CD4-positive, alpha-beta T cell treated with Interleukin-10 for 1 hour (primary cell): ENCODE results near the gene KSR1.
"Not testable (repeated sequence)": the region's sequence is repeated elsewhere in the genome, so short reads cannot be mapped to it uniquely, and the experiment has no call there.

Experiments used
- DNase-seq: peaks from one replicate; pipeline ENCODE4 v3.0.0-alpha.2; 2020

The KSR1 gene

GRCh38 chr17:27647765-27648164, 191.5 kb downstream of the KSR1 start:
- DNase-seq, result no peak

- not testable (repeated sequence) for DNase-seq
Measured at GRCh38 chr17:27649111-27649571, 192.9 kb downstream of the KSR1 start.

- no peak for DNase-seq
Measured at GRCh38 chr17:27649929-27650328, 193.7 kb downstream of the KSR1 start.

- DNase-seq, result no peak
Measured at GRCh38 chr17:27650836-27651235, 194.6 kb downstream of the KSR1 start.

GRCh38 chr17:27651411-27652345, 195.4 kb downstream of the KSR1 start:
- peak; percentile 71 for DNase-seq

- DNase-seq, result not testable (repeated sequence)
Measured at GRCh38 chr17:27653449-27653971, 197.3 kb downstream of the KSR1 start.

GRCh38 chr17:27654136-27654535, 197.9 kb downstream of the KSR1 start:
- DNase-seq, result no peak

- peak; percentile 67 for DNase-seq
Measured at GRCh38 chr17:27654654-27655524, 198.6 kb downstream of the KSR1 start.

- not testable (repeated sequence) for DNase-seq
Measured at GRCh38 chr17:27655525-27656111, 199.4 kb downstream of the KSR1 start.

GRCh38 chr17:27656620-27657019, 200.4 kb downstream of the KSR1 start:
- DNase-seq, result not testable (repeated sequence)

GRCh38 chr17:27657620-27658019, 201.4 kb downstream of the KSR1 start:
- DNase-seq, result no peak

- DNase-seq, result no peak
Measured at GRCh38 chr17:27659683-27660082, 203.4 kb downstream of the KSR1 start.

GRCh38 chr17:27660436-27660835, 204.2 kb downstream of the KSR1 start:
- DNase-seq, result no peak

- DNase-seq, result no peak
Measured at GRCh38 chr17:27663936-27664605, 207.8 kb downstream of the KSR1 start.

GRCh38 chr17:27664606-27664965, 208.3 kb downstream of the KSR1 start:
- no peak for DNase-seq

- DNase-seq, result no peak
Measured at GRCh38 chr17:27665549-27665948, 209.3 kb downstream of the KSR1 start.

GRCh38 chr17:27666270-27666669, 210.0 kb downstream of the KSR1 start:
- DNase-seq, result not testable (repeated sequence)

GRCh38 chr17:27666831-27667560, 210.7 kb downstream of the KSR1 start:
- DNase-seq, result no peak

- DNase-seq, result no peak
Measured at GRCh38 chr17:27667656-27668487, 211.6 kb downstream of the KSR1 start.

- DNase-seq, result no peak
Measured at GRCh38 chr17:27668488-27668823, 212.2 kb downstream of the KSR1 start.

GRCh38 chr17:27669136-27669535, 212.9 kb downstream of the KSR1 start:
- no peak for DNase-seq
